Measurements from ENCODE around the gene PIEZO1.

GRCh38 chr16:88713054-88713453 lies 72.0 kb downstream of the PIEZO1 start:
- no peak for TF ChIP-seq CTCF (IDR thresholded peaks at IDR 0.05)
- TF ChIP-seq POLR2A (IDR thresholded peaks at IDR 0.05): no peak
- TF ChIP-seq POLR2AphosphoS5 (IDR thresholded peaks at IDR 0.05): no peak
